Cardiac septum (tissue), 1 donor: Measurements from ENCODE around the gene KLHDC8A. TPM values are rescaled to one million over a fixed set of nuclear protein-coding genes. Genes with fewer than 3 reads are reported as not detected.
A peak's percentile ranks its signal among the peaks of the same experiment; 100 is the strongest.

ENCODE experiments used
- DNase-seq: peaks from one replicate; pipeline ENCODE4 v3.0.0-alpha.2; 2020; ENCODE audit warnings: low spot score
- intact Hi-C: fragments of 100-400 bp; cut with DNase I; formaldehyde crosslinking; loops from one replicate; pipeline ENCODE4 v1.14.0; 2022
- total RNA-seq: library from RNA; stranded (reverse); fragmentation: NEBNext Ultra II Directional; extraction: Animal tissue kit (Norgen Biotek cat#: 25700); gene quantifications from one replicate; pipeline ENCODE4 v1.2.1, GENCODE V29; 2021
- donor health status: DM: no; HTN: no; CAD: no.

The KLHDC8A gene
- total RNA-seq, 1 donor from 2014 or later: not detected

GRCh38 chr1:205348554-205349487 lies 7.9 kb downstream of the KLHDC8A start:
- intact Hi-C loops: no loop called here
- DNase-seq: no peak

- intact Hi-C loops: no loop called here
- DNase-seq: no peak
These were observed 9.7 kb downstream of the KLHDC8A start for GRCh38 chr1:205346956-205347574.

- DNase-seq: no peak
- intact Hi-C loops: no loop called here
These were observed 11.0 kb downstream of the KLHDC8A start for GRCh38 chr1:205345761-205346160.

- DNase-seq: no peak
- intact Hi-C loops: no loop called here
These were observed 12.4 kb downstream of the KLHDC8A start for GRCh38 chr1:205344066-205344928.

GRCh38 chr1:205343431-205344065 lies 13.2 kb downstream of the KLHDC8A start:
- DNase-seq: no peak
- intact Hi-C loops: no loop called here

GRCh38 chr1:205342986-205343385 lies 13.7 kb downstream of the KLHDC8A start:
- intact Hi-C loops: no loop called here

GRCh38 chr1:205340676-205341075 lies 16.0 kb downstream of the KLHDC8A start:
- intact Hi-C loops: no loop called here
- no peak for DNase-seq

More at GRCh38 chr1:205342986-205343385, 13.7 kb downstream of the KLHDC8A start:
- no peak for DNase-seq

- intact Hi-C loops: no loop called here
- DNase-seq: no peak
These were observed 17.0 kb downstream of the KLHDC8A start for GRCh38 chr1:205339717-205340116.

- DNase-seq: no peak
- intact Hi-C loops: no loop called here
These were observed 17.5 kb downstream of the KLHDC8A start for GRCh38 chr1:205339197-205339702.

GRCh38 chr1:205338011-205338410 lies 18.7 kb downstream of the KLHDC8A start:
- intact Hi-C loops: no loop called here
- DNase-seq: no peak

- intact Hi-C loops: no loop called here
- no peak for DNase-seq
These were observed 19.2 kb downstream of the KLHDC8A start for GRCh38 chr1:205337481-205337880.

GRCh38 chr1:205335692-205336091 lies 21.0 kb downstream of the KLHDC8A start:
- DNase-seq: peak; percentile 91
- intact Hi-C loops: no loop called here

GRCh38 chr1:205332015-205332791 lies 24.5 kb downstream of the KLHDC8A start:
- intact Hi-C loops: no loop called here
- no peak for DNase-seq

GRCh38 chr1:205330150-205330549 lies 26.6 kb downstream of the KLHDC8A start:
- no peak for DNase-seq
- intact Hi-C loops: no loop called here

- intact Hi-C loops: no loop called here
- no peak for DNase-seq
These were observed 27.0 kb downstream of the KLHDC8A start for GRCh38 chr1:205329719-205330118.

GRCh38 chr1:205328476-205328875 lies 28.2 kb downstream of the KLHDC8A start:
- intact Hi-C loops: no loop called here
- DNase-seq: no peak

GRCh38 chr1:205326812-205327466 lies 29.8 kb downstream of the KLHDC8A start:
- DNase-seq: no peak
- intact Hi-C loops: no loop called here

- no peak for DNase-seq
- intact Hi-C loops: no loop called here
These were observed 31.3 kb downstream of the KLHDC8A start for GRCh38 chr1:205325334-205325884.
